KOPT-K1 (cell line): ENCODE results near the gene CDT1.

Experiments
- H3K27ac ChIP-seq: fragments of 200-600 bp; sonication (generic); 2 replicates; pipeline ENCODE4 v1.5.1; 2016; ENCODE audit warnings: antibody characterized with exemption, mild to moderate bottlenecking, low read depth, low read length; ENCODE audit not compliant: poor library complexity, severe bottlenecking
- H3K36me3 ChIP-seq: fragments of 200-600 bp; sonication (generic); 2 replicates; pipeline ENCODE4 v1.5.1; 2017; ENCODE audit warnings: antibody characterized with exemption, mild to moderate bottlenecking, low read length, moderate library complexity; ENCODE audit not compliant: insufficient read depth
- H3K9me3 ChIP-seq: fragments of 200-600 bp; sonication (generic); 2 replicates; pipeline ENCODE4 v1.5.1; 2017; ENCODE audit warnings: antibody characterized with exemption, low read length, mild to moderate bottlenecking; ENCODE audit not compliant: insufficient read depth, poor library complexity, severe bottlenecking

CDT1 gene

GRCh38 chr16:88804552-88805339 lies 1.2 kb downstream of the CDT1 start:
- Histone ChIP-seq H3K27ac (peak overlapping the region; percentile 100), H3K36me3 (peaks cover 57% of the 10 kb centered on the region)

GRCh38 chr16:88805340-88805715 lies 1.7 kb downstream of the CDT1 start:
- Histone ChIP-seq H3K9me3 (no peaks in the 10 kb centered on the region), H3K36me3 (peaks cover 63% of the 10 kb centered on the region), H3K27ac (peak overlapping the region; percentile 100)

More at GRCh38 chr16:88804552-88805339, 1.2 kb downstream of the CDT1 start:
- H3K9me3 ChIP-seq = no peaks in the 10 kb centered on the region

- H3K27ac ChIP-seq = peak overlapping the region; percentile 100
- H3K9me3 ChIP-seq = no peaks in the 10 kb centered on the region
- peaks cover 67% of the 10 kb centered on the region for H3K36me3 ChIP-seq
These were observed 2.4 kb downstream of the CDT1 start for GRCh38 chr16:88805887-88806393.

GRCh38 chr16:88806491-88807111 lies 3.0 kb downstream of the CDT1 start:
- H3K27ac ChIP-seq = no peak overlapping the region
- H3K36me3 ChIP-seq = peaks cover 67% of the 10 kb centered on the region
- H3K9me3 ChIP-seq = no peaks in the 10 kb centered on the region

GRCh38 chr16:88807142-88807625 lies 3.6 kb downstream of the CDT1 start:
- Histone ChIP-seq H3K9me3 (no peaks in the 10 kb centered on the region), H3K27ac (no peak overlapping the region), H3K36me3 (peaks cover 67% of the 10 kb centered on the region)

GRCh38 chr16:88807626-88808453 lies 4.3 kb downstream of the CDT1 start:
- Histone ChIP-seq H3K9me3 (no peaks in the 10 kb centered on the region), H3K36me3 (peaks cover 67% of the 10 kb centered on the region)

GRCh38 chr16:88809068-88809675 lies 5.6 kb downstream of the CDT1 start:
- H3K9me3 ChIP-seq = no peaks in the 10 kb centered on the region
- H3K27ac ChIP-seq = peak overlapping the region; percentile 90
- peaks cover 66% of the 10 kb centered on the region for H3K36me3 ChIP-seq

More at GRCh38 chr16:88807626-88808453, 4.3 kb downstream of the CDT1 start:
- H3K27ac ChIP-seq = no peak overlapping the region

- peaks cover 60% of the 10 kb centered on the region for H3K36me3 ChIP-seq
- no peaks in the 10 kb centered on the region for H3K9me3 ChIP-seq
- peak overlapping the region; percentile 90 for H3K27ac ChIP-seq
These were observed 6.1 kb downstream of the CDT1 start for GRCh38 chr16:88809676-88810165.

- peaks cover 54% of the 10 kb centered on the region for H3K36me3 ChIP-seq
- H3K9me3 ChIP-seq = no peaks in the 10 kb centered on the region
- H3K27ac ChIP-seq = peak overlapping the region; percentile 90
These were observed 6.8 kb downstream of the CDT1 start for GRCh38 chr16:88810166-88810911.

- no peaks in the 10 kb centered on the region for H3K9me3 ChIP-seq
- peak overlapping the region; percentile 90 for H3K27ac ChIP-seq
- peaks cover 46% of the 10 kb centered on the region for H3K36me3 ChIP-seq
These were observed 7.6 kb downstream of the CDT1 start for GRCh38 chr16:88810912-88811768.

GRCh38 chr16:88811769-88812512 lies 8.4 kb downstream of the CDT1 start, which contains the start of gene APRT:
APRT (minus strand) TSS chr16:88811928; CDS start chr16:88811899, 29 bp downstream.
- no peaks in the 10 kb centered on the region for H3K9me3 ChIP-seq
- H3K36me3 ChIP-seq = peaks cover 38% of the 10 kb centered on the region
- peak within 1 kb of the TSS; percentile 90 for H3K27ac ChIP-seq

- Histone ChIP-seq H3K36me3 (peaks cover 31% of the 10 kb centered on the region), H3K9me3 (no peaks in the 10 kb centered on the region), H3K27ac (peak overlapping the region; percentile 90)
These were observed 9.1 kb downstream of the CDT1 start for GRCh38 chr16:88812513-88813268.
